Testis (tissue), 3 donors: ENCODE measurements around the gene TFDP2. TPM values are rescaled to one million over a fixed set of nuclear protein-coding genes. Genes with fewer than 3 reads are reported as not detected.

Experiments used
- DNase-seq: peaks from one replicate; pipeline ENCODE4 v3.0.0-alpha.2; 2019
- H3K27ac ChIP-seq, 2 donors: fragments of 200-600 bp; sonication (generic); one replicate each; pipeline ENCODE4 v1.5.1; 2019
- H3K27me3 ChIP-seq: fragments of 200-600 bp; sonication (generic); one replicate; pipeline ENCODE4 v1.5.1; 2019
- H3K36me3 ChIP-seq: fragments of 200-600 bp; sonication (generic); one replicate; pipeline ENCODE4 v1.5.1; 2017; ENCODE audit warnings: low read depth; ENCODE audit errors: missing control alignments
- H3K4me1 ChIP-seq: fragments of 200-600 bp; sonication (generic); one replicate; pipeline ENCODE4 v1.5.1; 2019
- H3K4me3 ChIP-seq, 2 donors: fragments of 200-600 bp; sonication (generic); one replicate each; pipeline ENCODE4 v1.5.1; 2017 to 2019
- H3K9me3 ChIP-seq: fragments of 200-600 bp; sonication (generic); one replicate; pipeline ENCODE4 v1.5.1; 2017
- POLR2A ChIP-seq: fragments of 450-650 bp; IDR thresholded peaks from one replicate; pipeline ENCODE4 v1.6.1; 2017; ENCODE audit warnings: antibody characterized with exemption, mild to moderate bottlenecking, moderate library complexity
- WGBS, 2 donors: methylation state at CpG; one replicate each; pipeline ENCODE4 v1.1.5; 2018; 5-methylcytosine and 5-hydroxymethylcytosine counted together
- intact Hi-C: fragments of 100-400 bp; cut with DNase I; formaldehyde crosslinking; loops from one replicate; pipeline ENCODE4 v1.15.1; 2023; ENCODE audit warnings: low total_unique reads
- polyA plus RNA-seq: library from polyadenylated mRNA; stranded (reverse); fragments of 350-450 nt; fragmentation: Illumina TruSeq; extraction: RNeasy Lipid Tissue Mini Kit (QIAGEN cat#74804); gene quantifications from one replicate; pipeline ENCODE4 v1.2.3, GENCODE V29; 2014; ENCODE audit warnings: low read depth, low replicate concordance; ENCODE audit not compliant: insufficient read depth
- total RNA-seq, 2 donors: library from RNA; depleted of rRNA; stranded (reverse); fragments of >200 nt; gene quantifications; one replicate each; pipeline ENCODE4 v1.2.3, GENCODE V29; 2016
- TF ChIP-seq, protein P1 (sequence below), 3 experiments: fragments of 450-650 bp in 2 of 3; fragments of 200-600 bp in 1 of 3; sonication (generic) in 1 of 3; IDR thresholded peaks; one replicate each; pipeline ENCODE4 v1.5.1; 2016 to 2019; ENCODE audit warnings: antibody characterized with exemption in 3 of 3, mild to moderate bottlenecking in 2 of 3, moderate library complexity in 1 of 3

TFDP2 gene
- total and polyA plus RNA-seq, 3 donors from 2014 or later = 110 to 168 (median 152) TPM

- TF ChIP-seq POLR2A = no peak
- TF ChIP-seq, protein P1, sequence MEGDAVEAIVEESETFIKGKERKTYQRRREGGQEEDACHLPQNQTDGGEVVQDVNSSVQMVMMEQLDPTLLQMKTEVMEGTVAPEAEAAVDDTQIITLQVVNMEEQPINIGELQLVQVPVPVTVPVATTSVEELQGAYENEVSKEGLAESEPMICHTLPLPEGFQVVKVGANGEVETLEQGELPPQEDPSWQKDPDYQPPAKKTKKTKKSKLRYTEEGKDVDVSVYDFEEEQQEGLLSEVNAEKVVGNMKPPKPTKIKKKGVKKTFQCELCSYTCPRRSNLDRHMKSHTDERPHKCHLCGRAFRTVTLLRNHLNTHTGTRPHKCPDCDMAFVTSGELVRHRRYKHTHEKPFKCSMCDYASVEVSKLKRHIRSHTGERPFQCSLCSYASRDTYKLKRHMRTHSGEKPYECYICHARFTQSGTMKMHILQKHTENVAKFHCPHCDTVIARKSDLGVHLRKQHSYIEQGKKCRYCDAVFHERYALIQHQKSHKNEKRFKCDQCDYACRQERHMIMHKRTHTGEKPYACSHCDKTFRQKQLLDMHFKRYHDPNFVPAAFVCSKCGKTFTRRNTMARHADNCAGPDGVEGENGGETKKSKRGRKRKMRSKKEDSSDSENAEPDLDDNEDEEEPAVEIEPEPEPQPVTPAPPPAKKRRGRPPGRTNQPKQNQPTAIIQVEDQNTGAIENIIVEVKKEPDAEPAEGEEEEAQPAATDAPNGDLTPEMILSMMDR (IDR thresholded peaks at IDR 0.05) = no peak
- Histone ChIP-seq H3K4me3 (no peak overlapping the region), H3K27ac (no peak overlapping the region)
These were observed 199.4 kb downstream of the TFDP2 start for GRCh38 chr3:141949972-141950371.

DNA sequence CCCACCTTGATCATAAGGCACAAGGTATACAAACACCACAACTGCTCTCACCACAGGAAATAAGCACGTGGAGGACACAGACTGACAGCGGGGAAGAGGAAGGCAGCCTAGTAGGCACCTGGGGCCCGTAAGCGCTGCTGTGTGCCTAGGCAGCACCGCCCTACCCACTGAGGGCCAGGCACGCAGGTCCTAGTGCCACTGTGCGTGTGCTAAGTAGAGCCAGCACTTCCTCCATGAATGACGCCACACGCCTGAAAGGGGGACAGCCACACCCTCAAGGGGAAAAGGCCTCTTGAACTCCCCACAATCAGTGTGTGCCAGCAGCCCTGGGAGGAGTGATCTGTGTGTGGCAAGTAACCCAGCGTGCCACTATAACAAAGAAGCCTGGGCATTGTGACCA, 199.9 kb downstream of the TFDP2 start:
- TF ChIP-seq POLR2A = no peak
- TF ChIP-seq, protein P1 (IDR thresholded peaks at IDR 0.05) = no peak
- peak; percentile 15 for DNase-seq
- no peak overlapping the region for H3K27ac ChIP-seq
- WGBS, 2 donors = 95 to 100% methylated on average over 5 to 10 of the region's 10 CpGs
- H3K36me3 ChIP-seq = no peaks in the 10 kb centered on the region
- no peaks in the 10 kb centered on the region for H3K4me1 ChIP-seq
- H3K27me3 ChIP-seq = no peaks in the 10 kb centered on the region
- H3K4me3 ChIP-seq = no peak overlapping the region
- H3K9me3 ChIP-seq = no peaks in the 10 kb centered on the region
- intact Hi-C loops = no loop called here

More at GRCh38 chr3:141949972-141950371, 199.4 kb downstream of the TFDP2 start:
- H3K9me3 ChIP-seq = no peaks in the 10 kb centered on the region
- 95 to 96% methylated on average over 6 of the region's 6 CpGs for WGBS, 2 donors
- H3K27me3 ChIP-seq = no peaks in the 10 kb centered on the region
- H3K36me3 ChIP-seq = no peaks in the 10 kb centered on the region
- intact Hi-C loops = no loop called here
- DNase-seq = no peak
- no peaks in the 10 kb centered on the region for H3K4me1 ChIP-seq

- Histone ChIP-seq H3K4me1 (no peaks in the 10 kb centered on the region), H3K27ac (no peak overlapping the region), H3K27me3 (no peaks in the 10 kb centered on the region), H3K9me3 (no peaks in the 10 kb centered on the region), H3K4me3 (no peak overlapping the region), H3K36me3 (no peaks in the 10 kb centered on the region)
- peak; percentile 13 for DNase-seq
- intact Hi-C loops = no loop called here
- WGBS, 2 donors = 90 to 97% methylated on average over 10 to 16 of the region's 16 CpGs
- TF ChIP-seq, protein P1 (IDR thresholded peaks at IDR 0.05) = no peak
- no peak for TF ChIP-seq POLR2A
These were observed 203.4 kb downstream of the TFDP2 start for GRCh38 chr3:141945726-141946485.

- Histone ChIP-seq H3K4me1 (no peaks in the 10 kb centered on the region), H3K9me3 (no peaks in the 10 kb centered on the region), H3K27ac (no peak overlapping the region), H3K36me3 (no peaks in the 10 kb centered on the region), H3K27me3 (no peaks in the 10 kb centered on the region), H3K4me3 (no peak overlapping the region)
- DNase-seq = no peak
- no peak for TF ChIP-seq POLR2A
- TF ChIP-seq, protein P1 (IDR thresholded peaks at IDR 0.05) = no peak
- WGBS, 2 donors = 92 to 95% methylated on average over 8 of the region's 8 CpGs
- intact Hi-C loops = no loop called here
These were observed 207.3 kb downstream of the TFDP2 start for GRCh38 chr3:141942006-141942405.

GRCh38 chr3:141941093-141941492, 208.3 kb downstream of the TFDP2 start:
- TF ChIP-seq, protein P1 (IDR thresholded peaks at IDR 0.05) = no peak
- TF ChIP-seq POLR2A = no peak
- no peak for DNase-seq
- no peaks in the 10 kb centered on the region for H3K9me3 ChIP-seq
- H3K27ac ChIP-seq = no peak overlapping the region
- intact Hi-C loops = no loop called here
- H3K36me3 ChIP-seq = no peaks in the 10 kb centered on the region
- no peak overlapping the region for H3K4me3 ChIP-seq
- no peaks in the 10 kb centered on the region for H3K4me1 ChIP-seq
- H3K27me3 ChIP-seq = no peaks in the 10 kb centered on the region
- WGBS, 2 donors = 85 to 92% methylated on average over 8 of the region's 8 CpGs
